ENCODE data around the gene CTNNA3.
A peak's percentile ranks its signal among the peaks of the same experiment; 100 is the strongest.

The CTNNA3 gene

DNA sequence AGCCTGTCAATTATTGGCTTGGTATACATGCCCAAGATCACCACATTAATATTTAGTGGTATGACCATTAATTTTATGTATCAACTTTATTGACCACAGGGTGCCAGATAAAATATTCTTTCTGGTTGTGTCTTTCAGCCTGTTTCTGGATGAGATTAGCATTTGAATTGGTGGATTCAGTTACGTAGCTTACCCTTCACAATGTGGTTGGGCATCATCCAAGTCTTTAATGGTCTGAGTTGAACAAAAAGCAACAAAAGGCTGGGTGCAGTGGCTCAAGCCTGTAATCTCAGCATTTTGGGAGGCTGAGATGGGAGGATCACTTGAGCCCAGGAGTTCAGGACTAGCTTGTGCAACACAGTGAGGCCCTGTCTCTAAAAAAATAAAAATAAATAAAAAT lies 1472.3 kb downstream of the CTNNA3 start:
- no peak for DNase-seq (ENCODE audit: low read depth in 2 of 2)

DNA sequence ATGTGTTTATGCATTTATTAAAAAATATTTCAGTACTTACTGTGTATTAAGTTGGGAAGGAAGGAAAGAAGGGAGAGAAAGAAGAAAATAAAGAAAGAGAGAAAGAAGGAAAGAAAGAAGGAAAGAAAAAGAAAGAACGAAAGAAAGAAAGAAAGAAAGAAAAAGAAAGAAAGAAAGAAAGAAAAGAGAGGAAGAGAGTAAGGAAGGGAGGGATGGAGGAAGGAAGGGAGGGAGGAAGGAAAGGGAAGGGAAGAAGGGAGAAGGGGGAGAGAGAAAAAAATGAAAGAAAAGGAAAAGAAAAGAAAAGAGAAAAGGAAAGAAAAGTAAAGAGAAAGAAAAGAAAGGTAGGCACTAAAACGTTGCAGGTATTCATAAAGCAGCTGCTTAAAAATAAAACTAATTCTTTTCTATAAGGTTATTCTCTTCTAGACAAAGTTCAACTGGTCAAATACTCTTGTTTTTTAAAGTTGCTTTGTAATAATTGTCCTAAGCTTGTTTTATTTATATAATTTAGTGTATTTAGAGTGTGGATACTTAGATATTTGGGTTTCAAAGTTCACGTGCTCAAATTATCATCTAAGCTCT lies 1473.4 kb downstream of the CTNNA3 start:
- no peak for DNase-seq (ENCODE audit: low read depth in 2 of 2)

GRCh38 chr10:66218981-66219587 lies 1476.9 kb downstream of the CTNNA3 start:
- DNase-seq (ENCODE audit: low read depth in 2 of 2), result no peak

- DNase-seq (ENCODE audit: low read depth in 2 of 2), result no peak
Measured at GRCh38 chr10:66218289-66218688, 1477.7 kb downstream of the CTNNA3 start.

- no peak for DNase-seq (ENCODE audit: low read depth in 2 of 2)
Measured at GRCh38 chr10:66215920-66216319, 1480.1 kb downstream of the CTNNA3 start.

DNA sequence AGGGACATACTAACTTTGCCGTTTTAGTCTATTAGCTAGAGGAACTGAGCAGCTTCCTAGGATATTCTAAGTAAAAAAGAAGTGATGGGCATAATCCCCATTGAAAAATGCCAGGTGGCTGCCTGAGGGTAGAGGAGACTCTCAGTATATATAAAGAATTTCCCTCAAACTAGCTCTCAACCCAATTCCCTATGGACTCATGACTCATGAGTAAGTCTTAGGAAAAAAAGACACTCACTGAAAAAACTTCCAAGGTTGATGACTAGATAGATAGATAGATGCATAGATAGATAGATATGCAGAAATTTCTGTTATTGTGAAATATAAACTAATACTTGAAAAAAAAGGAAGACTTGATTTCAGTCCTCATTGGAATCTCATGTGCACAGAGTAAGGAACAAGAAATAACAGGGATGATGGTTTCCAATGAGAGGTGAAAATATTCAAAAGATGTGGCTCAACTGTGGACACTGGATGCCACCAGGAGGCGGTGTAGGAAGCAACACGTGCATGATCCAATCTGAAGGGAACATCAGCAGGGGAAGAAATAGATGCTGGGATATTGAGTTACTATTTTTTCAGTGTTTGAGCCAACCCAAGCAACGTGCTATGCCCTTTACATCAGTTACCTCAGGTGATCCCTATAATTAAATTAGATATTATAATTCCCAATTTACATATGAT lies 1481.1 kb downstream of the CTNNA3 start:
- peak; percentile 19 to 30 for DNase-seq (ENCODE audit: low read depth in 2 of 2)

DNA sequence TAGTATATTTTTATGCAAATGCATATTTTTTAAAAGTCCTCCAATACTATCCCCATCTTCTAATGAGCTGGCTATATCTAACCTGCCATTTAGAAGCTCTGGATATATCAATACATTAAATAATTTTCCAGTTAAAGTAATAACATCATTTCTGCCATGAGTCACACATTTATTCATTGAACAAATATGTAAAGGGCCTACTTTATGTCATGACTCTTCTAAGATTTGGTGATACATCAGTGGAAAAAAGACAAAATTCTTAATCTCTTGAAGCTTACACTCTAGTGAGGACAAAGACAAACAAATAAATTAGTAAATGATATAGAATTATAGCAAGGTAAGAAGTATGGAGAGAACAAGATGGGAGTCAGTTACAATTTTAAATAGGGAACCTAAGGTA lies 1487.0 kb downstream of the CTNNA3 start:
- no peak for DNase-seq (ENCODE audit: low read depth in 2 of 2)

- DNase-seq (ENCODE audit: low read depth in 2 of 2), result no peak
Measured at GRCh38 chr10:66204838-66205237, 1491.2 kb downstream of the CTNNA3 start.

DNA sequence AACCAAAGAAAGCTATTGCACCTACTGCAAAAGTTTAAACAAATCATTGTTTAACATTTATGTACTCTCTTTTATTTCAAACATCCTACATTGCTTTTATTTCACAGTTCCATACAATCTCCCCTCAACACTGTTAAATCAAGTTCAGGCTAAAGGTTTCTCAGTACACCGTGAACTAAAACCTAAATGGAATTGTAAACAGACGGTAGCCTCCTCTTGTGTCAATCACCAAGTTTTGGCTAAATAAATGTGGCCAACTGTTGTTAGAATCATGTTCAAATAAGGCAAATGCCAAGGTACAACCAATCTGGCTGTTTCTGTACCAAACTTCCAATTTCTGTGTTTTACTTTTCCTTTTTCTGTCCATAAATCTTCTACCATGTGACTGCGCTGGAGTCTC lies 1493.9 kb downstream of the CTNNA3 start:
- no peak for DNase-seq (ENCODE audit: low read depth in 2 of 2)

DNA sequence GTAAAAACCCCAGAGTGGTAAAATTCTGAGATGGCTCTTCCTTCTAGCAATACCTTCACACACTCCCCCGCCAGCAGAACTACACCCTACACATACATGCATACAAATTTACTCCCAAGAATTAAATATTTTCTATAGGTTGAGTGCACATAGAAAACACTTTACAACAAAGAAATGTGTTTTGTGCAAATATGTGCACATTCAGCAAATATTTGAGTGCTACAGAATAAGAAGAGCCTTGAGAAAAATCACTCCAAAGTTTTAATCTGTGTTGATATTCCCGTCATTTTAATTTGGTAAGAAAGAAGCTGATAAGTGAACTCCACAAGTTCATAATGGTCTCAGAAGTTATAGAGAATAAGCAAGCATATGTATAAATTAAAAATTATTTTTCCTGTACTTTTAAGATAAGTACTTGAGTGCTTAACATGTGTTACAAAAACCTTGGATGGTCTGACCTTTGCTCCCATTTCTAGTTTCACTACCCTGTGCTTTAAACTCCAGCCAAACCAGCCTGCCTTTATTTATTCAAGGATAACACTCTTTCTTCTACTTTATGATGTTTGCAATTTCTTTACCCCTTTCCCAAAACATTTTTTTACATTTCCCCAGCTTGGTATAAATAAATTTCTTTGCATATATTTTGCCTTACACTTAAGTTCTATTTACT lies 1503.7 kb downstream of the CTNNA3 start:
- DNase-seq (ENCODE audit: low read depth in 2 of 2), result no peak

DNA sequence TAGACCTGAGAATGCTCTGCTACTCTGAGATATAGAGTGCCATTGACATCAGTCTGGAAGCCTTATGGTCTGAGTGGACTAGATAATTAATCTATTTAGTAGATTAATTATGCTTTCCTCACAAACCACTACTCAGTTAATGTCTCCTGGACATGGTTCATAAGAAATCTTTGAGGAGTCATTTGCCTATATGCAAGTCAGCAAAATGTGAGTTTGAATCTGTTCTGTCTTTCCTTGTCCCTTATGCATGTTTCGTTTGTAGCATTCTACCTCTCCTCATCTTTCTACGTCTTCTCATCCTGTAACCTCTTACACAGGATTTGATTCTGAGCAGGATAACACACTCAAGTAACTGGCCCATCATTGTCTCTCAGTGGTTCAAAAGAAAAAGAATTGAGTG lies 1505.6 kb downstream of the CTNNA3 start:
- DNase-seq (ENCODE audit: low read depth in 2 of 2), result no peak

DNA sequence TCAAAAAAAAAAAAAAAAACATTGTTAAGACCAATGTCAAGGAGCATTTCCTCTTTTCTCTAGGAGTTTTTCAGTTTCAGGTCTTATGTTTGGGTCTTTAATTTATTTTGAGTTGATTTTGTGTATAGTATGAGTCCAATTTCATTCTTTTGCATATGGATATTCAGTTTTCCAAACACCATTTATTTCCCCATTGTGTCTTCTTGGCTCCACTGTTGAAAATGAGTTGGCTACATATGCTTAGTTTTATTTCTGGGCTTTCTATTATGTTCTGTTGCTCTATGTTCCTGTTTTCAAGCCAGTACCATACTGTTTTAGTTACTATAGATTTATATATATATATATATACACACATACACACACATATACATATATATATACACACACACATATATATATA lies 1506.7 kb downstream of the CTNNA3 start:
- no peak for DNase-seq (ENCODE audit: low read depth in 2 of 2)

DNA sequence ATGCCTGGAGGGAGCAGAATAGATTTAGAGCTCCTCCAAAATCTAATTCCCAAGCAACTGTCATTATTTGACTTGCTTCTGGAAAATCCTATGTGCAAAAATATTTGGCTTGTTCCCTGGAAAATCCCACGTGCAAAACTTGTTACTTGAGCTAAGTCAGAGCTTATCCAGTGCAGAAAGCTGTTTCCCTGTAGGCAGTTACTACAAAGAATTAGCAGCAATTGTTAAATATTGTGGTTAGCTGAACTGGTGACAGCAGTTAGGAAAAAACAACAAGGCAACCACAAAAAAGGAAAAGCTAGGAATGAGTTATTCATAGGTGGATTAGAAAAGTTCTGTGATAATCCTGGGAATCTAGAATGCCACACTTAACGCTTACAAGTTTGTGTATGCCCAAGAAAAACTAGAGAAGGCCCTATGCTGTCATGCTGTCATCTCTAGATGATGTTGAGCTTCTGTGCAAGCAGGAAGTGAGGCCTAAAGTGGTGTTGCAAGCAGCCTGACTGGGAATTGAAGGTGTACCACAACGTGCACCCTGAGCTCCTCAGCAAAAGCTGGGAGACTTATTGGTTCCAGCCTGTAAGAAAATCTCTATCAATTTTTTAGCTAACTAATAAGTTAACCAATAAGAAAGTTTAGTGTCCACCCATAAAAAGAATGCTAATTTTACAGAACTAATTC lies 1508.8 kb downstream of the CTNNA3 start:
- DNase-seq (ENCODE audit: low read depth in 2 of 2), result no peak

DNA sequence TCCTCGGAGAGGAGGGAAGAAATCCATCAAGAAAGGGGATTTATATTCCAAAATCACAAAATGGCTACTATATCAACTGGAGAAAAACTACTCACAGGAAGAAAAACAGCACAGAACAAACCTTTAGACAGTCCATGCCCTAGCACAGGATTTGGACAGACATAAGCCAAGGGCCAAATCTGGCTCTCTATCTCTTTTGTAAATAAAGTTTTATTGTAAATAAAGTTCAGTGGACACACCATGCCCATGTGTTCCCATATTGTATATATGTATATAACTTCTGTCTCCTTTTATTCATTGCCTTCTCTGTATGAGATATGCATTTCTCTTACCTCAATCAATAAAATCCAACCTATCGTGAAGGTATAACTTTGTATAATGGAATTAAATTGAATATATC lies 1513.0 kb downstream of the CTNNA3 start:
- no peak for DNase-seq (ENCODE audit: low read depth in 2 of 2)

DNA sequence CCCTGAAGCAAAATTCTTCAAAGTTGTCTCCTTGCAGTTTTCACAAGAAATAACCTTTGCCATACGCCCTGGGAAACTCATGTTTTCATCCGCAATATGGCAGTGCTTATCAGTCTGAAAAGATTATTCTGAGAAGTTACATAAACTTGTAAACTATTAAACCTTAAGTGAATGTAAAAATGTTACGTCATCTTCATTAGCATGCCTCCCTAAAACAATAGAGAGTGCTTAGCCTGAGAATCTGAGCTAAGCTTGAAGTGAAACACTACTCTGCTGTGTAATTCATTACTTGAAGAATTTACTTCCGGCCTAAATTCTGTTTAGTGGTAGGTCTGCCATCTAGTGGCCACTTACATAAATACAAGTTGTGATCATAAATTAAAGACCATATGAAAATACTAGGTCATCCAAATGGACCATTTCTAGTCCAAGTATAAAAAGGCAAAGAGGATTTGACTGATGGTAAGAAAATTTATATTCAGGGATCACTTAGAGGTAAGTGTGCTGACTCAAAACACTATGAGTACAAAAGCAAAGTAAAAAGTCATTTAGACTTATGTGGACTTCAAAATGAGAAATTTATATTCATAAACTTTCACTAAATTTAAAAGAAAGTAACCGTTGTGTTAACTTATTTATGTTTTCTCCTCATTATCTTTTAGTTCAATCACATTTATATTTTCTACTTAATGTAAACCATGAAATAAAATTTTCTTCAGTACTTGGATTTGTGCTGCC lies 1515.2 kb downstream of the CTNNA3 start:
- peak; percentile 35 to 37 for DNase-seq (ENCODE audit: low read depth in 2 of 2)

DNA sequence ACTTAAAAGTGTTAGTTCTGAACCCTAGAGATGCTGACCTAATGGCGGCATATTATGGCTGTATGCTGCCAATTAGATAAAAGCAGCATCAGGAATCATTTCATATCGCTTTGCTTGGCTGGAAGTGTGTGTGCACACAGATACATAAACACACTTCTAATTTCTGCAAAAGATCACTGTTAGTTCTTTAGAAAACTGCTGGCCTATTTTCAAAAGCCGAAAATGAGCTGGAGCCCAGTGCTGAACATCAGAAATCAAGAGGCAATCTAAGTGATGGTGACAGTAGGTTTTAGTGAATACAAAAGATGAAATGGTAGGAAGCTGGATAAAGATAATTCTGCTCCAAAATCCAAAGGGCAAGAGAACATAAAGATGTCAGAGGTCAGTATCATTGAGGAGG lies 1516.0 kb downstream of the CTNNA3 start:
- DNase-seq (ENCODE audit: low read depth in 2 of 2), result no peak

DNA sequence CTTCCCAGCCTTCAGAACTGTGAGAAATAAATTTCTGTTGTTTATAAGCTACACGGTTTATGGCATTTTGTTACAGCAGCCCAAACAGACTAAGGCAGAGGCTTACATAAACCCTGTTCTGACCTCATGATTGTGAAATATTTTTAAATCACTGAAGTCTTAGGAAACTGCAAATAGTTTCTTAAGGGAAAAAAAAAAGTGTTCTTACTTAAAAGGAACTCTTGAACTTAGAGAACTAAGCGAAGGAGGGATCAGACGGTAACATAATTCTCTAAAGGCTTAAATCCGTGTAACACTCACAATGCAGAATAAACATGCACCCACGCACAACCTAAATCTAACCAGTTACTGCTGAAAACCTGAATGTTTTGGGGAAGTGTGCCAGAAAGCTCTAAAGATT lies 1519.2 kb downstream of the CTNNA3 start:
- no peak for DNase-seq (ENCODE audit: low read depth in 2 of 2)

DNA sequence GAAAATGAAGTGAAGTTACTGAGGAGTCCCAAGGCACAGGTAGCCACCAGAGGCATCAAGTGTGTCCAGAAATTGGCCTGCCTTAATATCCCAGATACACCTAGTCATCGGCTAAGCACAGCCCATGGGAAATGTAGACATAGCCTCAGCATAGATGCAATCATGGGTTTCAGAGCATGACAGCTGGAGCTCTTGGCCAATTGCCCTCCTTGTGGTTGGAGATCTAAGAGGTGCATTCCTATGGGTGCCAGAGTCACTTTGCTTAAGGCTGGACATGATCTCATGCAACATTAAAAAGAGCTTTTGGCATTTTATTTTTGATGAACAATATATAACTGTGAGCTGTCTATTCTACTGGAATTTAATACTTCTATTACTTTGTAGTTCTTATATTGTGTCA lies 1528.2 kb downstream of the CTNNA3 start:
- DNase-seq (ENCODE audit: low read depth in 2 of 2), result no peak

DNA sequence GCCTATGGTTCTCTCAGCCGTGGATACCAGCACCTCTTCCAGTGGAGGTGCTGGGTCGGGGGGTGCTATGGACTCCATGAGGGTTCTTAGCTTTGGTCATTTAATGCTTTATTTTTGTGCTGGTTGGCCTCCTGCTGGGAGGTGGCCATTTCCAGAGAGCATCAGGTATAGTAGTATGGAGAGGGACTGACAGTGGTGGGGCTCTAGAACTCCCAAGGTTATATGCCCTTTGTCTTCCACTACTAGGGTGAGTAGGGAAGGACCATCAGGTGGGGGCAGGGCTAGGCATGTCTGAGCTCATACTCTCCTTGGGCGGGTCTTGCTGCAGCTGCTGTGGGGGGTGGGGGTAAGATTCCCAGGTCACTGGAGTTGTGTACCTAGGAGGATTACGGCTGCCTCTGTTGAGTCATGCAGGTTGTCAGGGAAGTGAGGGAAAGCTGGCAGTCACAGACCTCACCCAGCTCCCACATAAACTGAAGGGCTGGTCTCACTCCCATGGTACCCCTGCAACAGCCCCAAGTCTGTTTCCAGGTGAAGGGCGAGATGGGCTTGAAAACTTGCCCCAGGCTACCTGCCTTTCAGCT lies 1533.3 kb downstream of the CTNNA3 start:
- no peak for DNase-seq (ENCODE audit: low read depth in 2 of 2)

DNA sequence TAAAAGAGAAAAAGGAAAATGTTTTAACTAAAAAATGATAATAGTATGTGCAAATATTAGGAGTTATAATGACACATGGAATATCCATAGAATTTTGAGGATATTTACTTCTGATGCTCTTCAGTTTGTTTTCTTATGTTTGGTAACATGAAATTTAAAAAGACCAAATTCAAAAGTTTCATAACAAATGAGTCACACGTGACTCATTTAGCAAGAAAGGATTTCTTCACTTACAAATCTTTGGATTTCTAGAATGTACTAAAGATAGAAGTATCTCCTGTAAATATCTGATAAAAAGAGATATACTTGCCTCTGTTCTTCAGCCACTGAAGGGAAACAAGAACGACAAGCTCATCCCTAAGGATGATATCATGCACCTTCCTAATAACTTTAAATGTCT lies 1544.6 kb downstream of the CTNNA3 start:
- no peak for DNase-seq (ENCODE audit: low read depth in 2 of 2)

DNA sequence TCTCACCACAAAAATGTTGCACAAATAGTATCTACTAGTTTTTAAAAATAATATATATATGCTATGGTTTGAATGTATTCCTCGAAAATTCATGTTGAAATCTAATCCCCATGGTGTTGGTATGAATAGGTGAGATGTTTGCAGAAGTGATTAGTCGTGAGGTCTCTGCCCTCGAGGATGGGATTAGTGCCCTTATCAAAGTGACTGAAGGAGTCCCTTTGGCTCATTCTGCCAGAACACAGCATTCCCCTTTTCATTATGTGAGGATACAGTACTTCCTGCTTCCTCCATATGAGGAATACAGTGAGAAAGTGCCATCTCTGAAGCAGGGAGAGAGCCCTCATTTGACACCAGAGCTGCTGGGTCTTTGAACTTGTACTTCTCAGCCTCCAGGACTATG lies 1547.7 kb downstream of the CTNNA3 start:
- DNase-seq (ENCODE audit: low read depth in 2 of 2), result no peak

Measured in fibroblast of skin of left quadriceps (primary cell).